Skeletal muscle tissue (tissue), 4 donors: ENCODE measurements around the gene LTBR. TPM values are rescaled to one million over a fixed set of nuclear protein-coding genes. Genes with fewer than 3 reads are reported as not detected.
"Not testable (repeated sequence)": the region's sequence is repeated elsewhere in the genome, so short reads cannot be mapped to it uniquely, and the experiment has no call there.

Experiments used
- H3K27ac ChIP-seq: one replicate; pipeline ENCODE4 v1.7.0; 2013; ENCODE audit warnings: mild to moderate bottlenecking, low read depth, low read length, inconsistent platforms
- H3K27me3 ChIP-seq, 3 donors: one replicate each; pipeline ENCODE4 v1.7.0; 2013; ENCODE audit warnings: low read length in 3 of 3; ENCODE audit not compliant: control insufficient read depth in 3 of 3, insufficient read depth in 3 of 3
- H3K36me3 ChIP-seq, 3 donors: one replicate each; pipeline ENCODE4 v1.7.0; 2013; ENCODE audit warnings: low read length in 3 of 3; ENCODE audit not compliant: control insufficient read depth in 3 of 3, insufficient read depth in 3 of 3
- H3K4me1 ChIP-seq, 3 donors: one replicate each; pipeline ENCODE4 v1.7.0; 2013; ENCODE audit warnings: low read length in 3 of 3, mild to moderate bottlenecking in 3 of 3; ENCODE audit not compliant: control insufficient read depth in 3 of 3, insufficient read depth in 3 of 3
- H3K4me3 ChIP-seq, 3 donors: one replicate each; pipeline ENCODE4 v1.7.0; 2013; ENCODE audit warnings: low read length in 3 of 3
- H3K9ac ChIP-seq, 3 donors: one replicate each; pipeline ENCODE4 v1.7.0; 2013; ENCODE audit warnings: low read length in 3 of 3, mild to moderate bottlenecking in 3 of 3, moderate library complexity in 2 of 3, low read depth in 1 of 3
- H3K9me3 ChIP-seq, 3 donors: one replicate each; pipeline ENCODE4 v1.7.0; 2013; ENCODE audit warnings: low read length in 3 of 3; ENCODE audit not compliant: control insufficient read depth in 3 of 3
- total RNA-seq: library from RNA; depleted of rRNA; stranded (reverse); fragments of >200 nt; gene quantifications from one replicate; pipeline ENCODE4 v1.2.3, GENCODE V29; 2014
- donor health status: Osteomylitis.

Gene LTBR
- total RNA-seq, 1 donor from 2014 or later = 11.0 TPM

GRCh38 chr12:6423267-6424007, 39.5 kb downstream of the LTBR start:
- Histone ChIP-seq H3K27me3 (no peaks in the 10 kb centered on the region), H3K36me3 (no peaks in the 10 kb centered on the region), H3K9me3 (no peaks in the 10 kb centered on the region), H3K9ac (peak overlapping the region in 1 of 3 donors; percentile 28), H3K4me1 (peaks cover 5 to 8% (median 6%) of the 10 kb centered on the region in 3 donors), H3K4me3 (no peak overlapping the region), H3K27ac (no peak overlapping the region)

GRCh38 chr12:6424008-6424347, 40.0 kb downstream of the LTBR start:
- no peaks in the 10 kb centered on the region for H3K36me3 ChIP-seq
- H3K27ac ChIP-seq = no peak overlapping the region
- H3K27me3 ChIP-seq = no peaks in the 10 kb centered on the region
- H3K4me1 ChIP-seq = peaks cover 5 to 8% (median 6%) of the 10 kb centered on the region in 3 donors
- H3K4me3 ChIP-seq = no peak overlapping the region
- H3K9me3 ChIP-seq = no peaks in the 10 kb centered on the region
- H3K9ac ChIP-seq = peak overlapping the region in 1 of 3 donors; percentile 28

- no peaks in the 10 kb centered on the region for H3K27me3 ChIP-seq
- H3K4me3 ChIP-seq = no peak overlapping the region
- H3K36me3 ChIP-seq = no peaks in the 10 kb centered on the region
- H3K4me1 ChIP-seq = peaks cover 5 to 9% (median 6%) of the 10 kb centered on the region in 3 donors
- no peaks in the 10 kb centered on the region for H3K9me3 ChIP-seq
- H3K9ac ChIP-seq = no peak overlapping the region
- H3K27ac ChIP-seq = no peak overlapping the region
Observed at GRCh38 chr12:6424866-6425265, 40.9 kb downstream of the LTBR start.

- Histone ChIP-seq H3K27ac (no peak overlapping the region), H3K4me1 (peaks cover 15 to 19% (median 15%) of the 10 kb centered on the region in 3 donors), H3K9me3 (no peaks in the 10 kb centered on the region), H3K9ac (no peak overlapping the region), H3K27me3 (no peaks in the 10 kb centered on the region), H3K4me3 (no peak overlapping the region), H3K36me3 (no peaks in the 10 kb centered on the region)
Observed at GRCh38 chr12:6425590-6426531, 41.9 kb downstream of the LTBR start.

- Histone ChIP-seq H3K9ac (no peak overlapping the region), H3K4me3 (no peak overlapping the region), H3K36me3 (no peaks in the 10 kb centered on the region), H3K27me3 (no peaks in the 10 kb centered on the region), H3K4me1 (peaks cover 17 to 24% (median 18%) of the 10 kb centered on the region in 3 donors), H3K27ac (no peak overlapping the region), H3K9me3 (no peaks in the 10 kb centered on the region)
Observed at GRCh38 chr12:6426882-6427671, 43.1 kb downstream of the LTBR start.

GRCh38 chr12:6427796-6428195, 43.8 kb downstream of the LTBR start:
- H3K4me3 ChIP-seq, H3K36me3 ChIP-seq, H3K27me3 ChIP-seq, H3K9me3 ChIP-seq, H3K9ac ChIP-seq, H3K27ac ChIP-seq: not testable (repeated sequence)
- peaks cover 17 to 24% (median 18%) of the 10 kb centered on the region in 3 donors for H3K4me1 ChIP-seq

- H3K4me1 ChIP-seq = peaks cover 17 to 23% (median 18%) of the 10 kb centered on the region in 3 donors
- H3K36me3 ChIP-seq = no peaks in the 10 kb centered on the region
- no peaks in the 10 kb centered on the region for H3K27me3 ChIP-seq
- H3K9ac ChIP-seq = no peak overlapping the region
- no peak overlapping the region for H3K4me3 ChIP-seq
- no peak overlapping the region for H3K27ac ChIP-seq
- no peaks in the 10 kb centered on the region for H3K9me3 ChIP-seq
Observed at GRCh38 chr12:6428326-6428725, 44.4 kb downstream of the LTBR start.

- H3K4me1 ChIP-seq = peaks cover 11 to 16% (median 13%) of the 10 kb centered on the region in 3 donors
- H3K9me3 ChIP-seq = no peaks in the 10 kb centered on the region
- H3K27ac ChIP-seq = peak overlapping the region; percentile 66
- peak overlapping the region; percentile 23 to 75 (median 68) for H3K4me3 ChIP-seq
- H3K36me3 ChIP-seq = no peaks in the 10 kb centered on the region
- peak overlapping the region; percentile 5 to 74 (median 29) for H3K9ac ChIP-seq
- no peaks in the 10 kb centered on the region for H3K27me3 ChIP-seq
Observed at GRCh38 chr12:6430124-6430989, 46.4 kb downstream of the LTBR start.

- H3K4me1 ChIP-seq = peaks cover 11 to 16% (median 13%) of the 10 kb centered on the region in 3 donors
- no peaks in the 10 kb centered on the region for H3K36me3 ChIP-seq
- no peak overlapping the region for H3K27ac ChIP-seq
- no peak overlapping the region for H3K9ac ChIP-seq
- no peaks in the 10 kb centered on the region for H3K9me3 ChIP-seq
- no peaks in the 10 kb centered on the region for H3K27me3 ChIP-seq
- H3K4me3 ChIP-seq = no peak overlapping the region
Observed at GRCh38 chr12:6432991-6433390, 49.0 kb downstream of the LTBR start.
